ENCODE data around the gene RCBTB1.

The RCBTB1 gene

GRCh38 chr13:49528161-49528560 is 57.2 kb downstream of the RCBTB1 start:
- no peak for DNase-seq (ENCODE audit: low spot score)
- no peak for TF ChIP-seq CTCF (IDR thresholded peaks at IDR 0.05; ENCODE audit: extremely low read depth, missing control alignments)

- no peak for TF ChIP-seq CTCF (IDR thresholded peaks at IDR 0.05; ENCODE audit: extremely low read depth, missing control alignments)
Measured at GRCh38 chr13:49527123-49527522, 58.2 kb downstream of the RCBTB1 start.

GRCh38 chr13:49524740-49525501 is 60.4 kb downstream of the RCBTB1 start:
- no peak for TF ChIP-seq CTCF (IDR thresholded peaks at IDR 0.05; ENCODE audit: extremely low read depth, missing control alignments)
- DNase-seq (ENCODE audit: low spot score) = no peak

More at GRCh38 chr13:49527123-49527522, 58.2 kb downstream of the RCBTB1 start:
- DNase-seq (ENCODE audit: low spot score) = no peak

- no peak for TF ChIP-seq CTCF (IDR thresholded peaks at IDR 0.05; ENCODE audit: extremely low read depth, missing control alignments)
- no peak for DNase-seq (ENCODE audit: low spot score)
Measured at GRCh38 chr13:49521224-49521623, 64.1 kb downstream of the RCBTB1 start.

- DNase-seq (ENCODE audit: low spot score) = no peak
- no peak for TF ChIP-seq CTCF (IDR thresholded peaks at IDR 0.05; ENCODE audit: extremely low read depth, missing control alignments)
Measured at GRCh38 chr13:49517461-49517860, 67.9 kb downstream of the RCBTB1 start.

GRCh38 chr13:49516467-49516866 is 68.9 kb downstream of the RCBTB1 start:
- TF ChIP-seq CTCF (IDR thresholded peaks at IDR 0.05; ENCODE audit: extremely low read depth, missing control alignments) = no peak
- DNase-seq (ENCODE audit: low spot score) = no peak

GRCh38 chr13:49512578-49512977 is 72.8 kb downstream of the RCBTB1 start:
- no peak for TF ChIP-seq CTCF (IDR thresholded peaks at IDR 0.05; ENCODE audit: extremely low read depth, missing control alignments)
- no peak for DNase-seq (ENCODE audit: low spot score)
